Stimulated activated CD8-positive, alpha-beta memory T cell treated with anti-CD3 and anti-CD28 coated beads, Interleukin-15, amount 100 ng/mL, for 24 hours (primary cell): ENCODE results near the gene ZPBP.

Source experiments
- DNase-seq: peaks from one replicate; pipeline ENCODE4 v3.0.0-alpha.2; 2020; ENCODE audit warnings: low read depth

Gene ZPBP, protein sequence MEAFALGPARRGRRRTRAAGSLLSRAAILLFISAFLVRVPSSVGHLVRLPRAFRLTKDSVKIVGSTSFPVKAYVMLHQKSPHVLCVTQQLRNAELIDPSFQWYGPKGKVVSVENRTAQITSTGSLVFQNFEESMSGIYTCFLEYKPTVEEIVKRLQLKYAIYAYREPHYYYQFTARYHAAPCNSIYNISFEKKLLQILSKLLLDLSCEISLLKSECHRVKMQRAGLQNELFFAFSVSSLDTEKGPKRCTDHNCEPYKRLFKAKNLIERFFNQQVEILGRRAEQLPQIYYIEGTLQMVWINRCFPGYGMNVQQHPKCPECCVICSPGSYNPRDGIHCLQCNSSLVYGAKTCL

GRCh38 chr7:50092579-50093491 is at the start of gene ZPBP:
TSS of gene ZPBP (minus strand) at chr7:50093246. CDS start at chr7:50093194, 52 bp downstream.
- peak; percentile 26 for DNase-seq

DNA sequence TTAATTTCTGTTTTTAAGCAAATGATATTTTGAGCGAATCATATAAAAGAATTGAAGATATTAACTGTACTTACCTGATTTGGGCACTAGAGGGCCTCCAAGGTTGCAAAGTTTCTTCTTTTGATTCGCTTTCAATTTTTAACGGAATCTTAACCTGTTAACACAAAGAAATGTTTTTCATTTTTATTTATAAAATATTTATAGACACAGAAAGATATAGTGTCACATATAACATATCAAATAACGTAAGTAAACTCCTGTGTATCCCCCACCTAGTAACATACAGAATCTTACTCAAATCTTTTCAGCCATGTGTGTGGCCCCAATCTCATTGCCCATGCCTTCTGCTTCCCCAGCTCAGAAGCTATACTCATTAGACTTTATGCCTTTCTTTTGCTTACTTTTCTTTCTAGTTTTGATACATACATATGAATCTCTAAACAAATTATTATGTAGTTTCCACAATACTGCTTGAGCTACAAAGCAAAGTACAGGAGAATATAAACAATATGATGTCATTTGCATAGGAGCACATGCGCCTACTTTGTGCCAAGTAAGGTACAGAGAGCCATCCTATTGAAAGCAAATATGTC is 49.5 kb upstream of the ZPBP start:
- no peak for DNase-seq

- no peak for DNase-seq
These were observed 48.8 kb upstream of the ZPBP start for GRCh38 chr7:50141854-50142253.

DNA sequence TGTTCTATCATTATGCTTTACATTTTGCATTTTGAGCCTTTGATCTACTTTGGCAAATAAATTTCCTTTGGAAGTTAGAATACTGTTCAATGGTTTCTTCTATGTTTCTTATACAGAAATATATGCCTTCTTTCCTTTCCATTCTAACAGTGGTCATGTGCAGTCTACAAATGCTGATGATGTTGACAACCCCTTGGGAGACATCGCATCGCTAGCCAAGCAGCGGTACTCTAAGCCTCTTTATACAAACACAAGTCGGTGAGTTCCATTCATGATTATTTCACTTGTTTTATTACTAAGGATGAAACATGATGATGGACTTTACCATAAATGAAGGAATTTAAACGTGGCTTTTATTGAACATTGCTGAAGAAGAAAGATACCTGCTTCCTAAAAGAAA is 48.1 kb upstream of the ZPBP start:
- no peak for DNase-seq

DNA sequence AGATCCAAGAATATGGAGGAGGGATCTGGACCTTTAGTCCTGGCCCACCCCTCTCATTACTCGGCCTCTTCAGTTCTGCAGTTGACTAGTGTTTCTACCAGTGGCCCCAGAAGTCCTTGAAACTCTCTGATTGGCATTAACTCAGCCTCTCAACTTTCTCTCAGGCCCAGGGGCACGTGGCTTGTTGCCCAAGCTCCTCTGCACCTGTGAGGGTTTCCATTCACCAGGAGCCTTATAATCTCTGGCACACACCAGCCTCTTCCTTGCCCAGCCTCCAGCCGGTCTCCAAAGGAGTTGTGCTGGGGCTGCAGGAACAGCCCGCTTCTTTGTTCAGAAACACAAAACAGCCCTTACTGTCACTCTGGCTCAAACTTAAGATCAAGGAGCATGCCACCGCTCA is 47.6 kb upstream of the ZPBP start:
- no peak for DNase-seq

GRCh38 chr7:50138101-50138500 is 45.1 kb upstream of the ZPBP start:
- no peak for DNase-seq

DNA sequence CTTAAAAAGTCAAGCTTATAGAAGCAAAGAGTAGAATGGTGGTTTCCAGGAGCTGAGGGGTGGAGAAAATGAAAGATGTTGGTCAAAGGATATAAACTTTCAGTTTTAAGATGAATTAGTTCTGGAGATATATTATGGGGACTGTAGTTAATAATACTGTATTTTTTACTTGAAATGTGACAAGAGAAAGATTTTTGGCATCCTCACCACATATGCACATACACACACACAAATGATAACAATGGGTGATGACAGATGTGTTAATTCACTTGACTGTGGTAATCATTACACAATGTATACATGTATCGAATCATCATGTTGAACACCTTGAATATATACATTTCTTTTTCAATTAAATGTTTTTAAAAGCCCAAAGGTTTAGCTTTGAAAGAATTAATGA is 32.7 kb upstream of the ZPBP start:
- no peak for DNase-seq

DNA sequence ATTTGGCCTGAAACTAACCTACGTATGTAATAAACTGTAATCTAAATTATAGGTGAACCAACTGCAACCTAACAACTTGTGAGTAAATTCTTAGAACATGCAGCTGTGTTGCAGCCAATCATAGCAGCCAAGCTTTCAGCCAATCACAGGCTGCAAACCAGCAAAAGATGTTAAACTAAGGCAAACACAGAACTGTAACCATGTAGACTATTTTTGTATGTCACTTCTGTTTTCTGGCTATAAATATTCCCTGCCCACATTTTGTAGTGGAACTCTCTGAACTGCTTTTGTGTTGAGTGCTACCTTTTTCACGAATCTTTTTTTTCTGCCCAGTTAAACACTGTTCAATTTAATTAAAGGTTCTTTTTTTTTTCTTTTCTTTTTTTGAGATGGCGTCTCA is 28.2 kb upstream of the ZPBP start:
- DNase-seq: no peak

DNA sequence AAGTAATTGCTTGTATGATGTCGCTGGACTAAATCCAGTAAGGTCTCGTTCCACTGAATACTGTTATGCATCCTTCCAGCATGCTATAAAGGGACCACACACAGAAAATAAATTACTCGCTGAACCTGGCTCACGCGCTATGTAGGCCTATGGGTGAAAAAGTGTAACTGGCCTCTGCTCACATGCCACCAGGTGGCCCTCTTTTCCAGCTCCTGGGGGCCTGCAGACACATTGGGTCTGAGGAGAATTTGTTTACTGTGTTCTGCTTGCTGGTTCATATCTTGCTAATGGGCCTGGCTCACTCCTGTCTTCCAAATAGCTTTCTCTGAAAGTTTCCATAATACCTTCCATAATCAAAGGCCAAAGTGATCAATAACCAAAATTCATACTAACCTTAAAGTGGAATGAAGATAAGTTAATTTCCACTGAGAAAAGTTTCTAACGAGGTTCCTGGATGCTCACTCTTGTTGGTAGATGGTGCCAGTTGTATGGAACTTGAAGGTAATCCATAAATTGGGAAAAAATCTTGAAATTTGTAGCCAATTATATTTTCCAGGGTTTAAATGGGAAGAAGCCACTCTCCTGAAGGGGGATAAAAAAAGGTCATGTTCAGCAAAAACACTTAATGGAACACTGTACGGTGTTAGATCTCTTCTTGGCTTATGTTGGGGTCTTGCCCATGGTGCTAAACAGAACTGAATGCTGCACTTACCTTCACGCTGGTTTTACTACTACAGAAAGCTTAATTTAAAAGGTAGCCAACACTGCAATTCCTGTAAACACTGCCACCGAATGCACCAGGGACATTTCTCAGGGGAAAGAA is 27.0 kb upstream of the ZPBP start:
- peak; percentile 5 for DNase-seq

- no peak for DNase-seq
These were observed 19.2 kb upstream of the ZPBP start for GRCh38 chr7:50112250-50112649.

GRCh38 chr7:50101873-50102272 is 8.8 kb upstream of the ZPBP start:
- DNase-seq: no peak

GRCh38 chr7:50095634-50096033 is 2.6 kb upstream of the ZPBP start:
- DNase-seq: no peak

DNA sequence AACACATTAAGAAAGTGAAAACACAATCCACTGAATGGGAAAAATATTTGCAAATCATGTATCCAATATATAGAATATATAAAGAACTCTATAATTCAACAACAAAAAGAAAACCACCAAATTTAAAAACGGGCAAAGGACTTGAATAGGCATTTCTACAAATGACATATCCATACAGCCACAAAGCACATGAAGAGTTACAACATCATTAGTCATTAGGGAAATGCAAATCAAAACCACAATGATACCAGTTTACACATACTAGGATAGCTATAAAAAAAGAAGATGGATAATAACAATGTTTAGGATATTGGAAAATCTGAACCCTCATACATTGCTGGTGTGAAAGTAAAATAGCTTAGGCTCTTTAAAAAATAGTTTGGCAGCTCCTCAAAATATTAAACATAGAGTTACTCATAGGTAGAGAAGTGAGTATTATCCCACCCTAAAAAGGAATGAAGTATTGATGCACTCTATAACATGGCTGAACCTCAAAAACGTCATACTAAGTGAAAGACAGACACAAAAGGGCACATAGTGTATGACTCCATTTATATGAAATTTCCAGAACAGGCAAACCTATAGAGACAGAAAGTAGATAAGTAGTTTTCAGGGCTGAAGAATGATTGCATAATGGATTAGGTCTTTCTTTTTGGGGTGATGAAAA is 4.5 kb downstream of the ZPBP start:
- no peak for DNase-seq

DNA sequence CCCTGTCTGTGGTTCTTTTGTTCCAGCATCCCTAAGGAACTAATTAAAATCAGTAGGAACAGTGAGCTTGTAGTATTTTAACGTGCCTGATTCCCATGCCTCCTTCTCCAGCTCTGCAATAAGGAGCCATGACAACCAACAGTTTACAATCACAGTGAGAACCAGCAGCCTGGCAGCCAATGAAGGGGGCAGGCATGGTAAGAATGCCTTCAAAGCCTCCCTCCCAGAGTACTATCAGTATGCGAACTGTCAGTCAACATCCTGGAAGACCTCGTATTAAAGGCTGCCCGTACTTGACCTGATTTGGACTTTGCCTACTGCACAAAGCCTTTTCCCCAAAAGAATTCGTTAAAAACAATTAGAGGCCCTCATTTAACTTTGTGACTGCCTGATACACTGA is 7.7 kb downstream of the ZPBP start:
- no peak for DNase-seq

GRCh38 chr7:50073093-50073492 is 20.0 kb downstream of the ZPBP start:
- no peak for DNase-seq

GRCh38 chr7:50069613-50070012 is 23.4 kb downstream of the ZPBP start:
- DNase-seq: no peak

- no peak for DNase-seq
These were observed 24.0 kb downstream of the ZPBP start for GRCh38 chr7:50068850-50069551.

GRCh38 chr7:50068026-50068425 is 25.0 kb downstream of the ZPBP start:
- no peak for DNase-seq

- DNase-seq: no peak
These were observed 30.1 kb downstream of the ZPBP start for GRCh38 chr7:50062951-50063350.

GRCh38 chr7:50056131-50056530 is 36.9 kb downstream of the ZPBP start:
- DNase-seq: no peak

DNA sequence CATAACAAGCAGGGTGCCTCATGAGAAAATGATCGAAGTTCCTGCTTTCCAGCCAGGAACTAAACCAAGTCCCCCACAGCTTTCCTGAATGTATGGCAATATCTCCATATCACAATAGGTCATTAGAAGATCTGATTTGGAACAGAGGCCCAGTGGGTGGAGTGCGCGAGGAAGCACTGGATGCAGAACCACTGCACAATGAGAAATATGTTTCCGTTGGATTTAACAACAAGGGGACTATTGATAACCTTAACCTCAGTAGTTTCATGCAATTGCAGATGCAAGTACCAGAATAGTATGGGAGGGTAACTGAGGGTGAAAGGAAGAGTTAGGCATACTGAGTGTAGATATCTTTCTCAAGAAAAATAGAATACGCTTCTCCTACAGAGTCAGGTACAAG is 45.3 kb downstream of the ZPBP start:
- no peak for DNase-seq
